IMR-90 (cell line): ENCODE data around the gene RGP1. TPM values are rescaled to one million over a fixed set of nuclear protein-coding genes. Genes with fewer than 3 reads are reported as not detected.
A peak's percentile ranks its signal among the peaks of the same experiment; 100 is the strongest.

Experiments used
- ATAC-seq: fragments of 200-7000 bp; cut with Tn5 transposase; 2 replicates; pipeline ENCODE4 v1.9.1; 2020; ENCODE audit warnings: low read depth, mild to moderate bottlenecking, moderate library complexity
- BruUV-seq: library from RNA; stranded (reverse); fragments of 400-500 nt; replicated peaks from 2 replicates; lab custom pipeline; 2021; lab: Mats Ljungman, UMichigan
- CTCF ChIA-PET: fragments of 300-600 bp; formaldehyde crosslinking; extraction: SDS; loops from one replicate; lab custom pipeline; 2021; ENCODE audit warnings: antibody characterized with exemption; lab: Yijun Ruan, JAX
- POLR2A ChIA-PET: fragments of 300-600 bp; sonication (Branson Sonifier 250); formaldehyde crosslinking; loops from one replicate; lab custom pipeline; 2022; ENCODE audit warnings: antibody characterized with exemption; ENCODE audit not compliant: unreplicated experiment; lab: Charles Lee
- DNase-seq: peaks from one replicate; pipeline ENCODE4 v3.0.0; 2013
- H2AFZ ChIP-seq: replicated peaks from 2 replicates; pipeline ENCODE3; 2013; ENCODE audit warnings: low read length, mild to moderate bottlenecking; ENCODE audit not compliant: poor library complexity
- H2AK5ac ChIP-seq: 2 replicates; pipeline ENCODE4 v1.6.1; 2013; ENCODE audit warnings: low read depth, low read length, inconsistent platforms
- H2AK9ac ChIP-seq: replicated peaks from 2 replicates; pipeline ENCODE3; 2013; ENCODE audit warnings: mild to moderate bottlenecking, low read depth, low read length, moderate library complexity; ENCODE audit not compliant: poor library complexity
- H2BK120ac ChIP-seq: 2 replicates; pipeline ENCODE4 v1.6.1; 2013; ENCODE audit warnings: low read depth, low read length, inconsistent platforms
- H2BK15ac ChIP-seq: 3 replicates; pipeline ENCODE4 v1.6.1; 2013; ENCODE audit warnings: low read depth, low read length, inconsistent platforms
- H2BK20ac ChIP-seq: 2 replicates; pipeline ENCODE4 v1.6.1; 2013; ENCODE audit warnings: low read depth, mild to moderate bottlenecking, inconsistent platforms, low read length, moderate library complexity
- H2BK5ac ChIP-seq: 2 replicates; pipeline ENCODE4 v1.6.1; 2013; ENCODE audit warnings: mild to moderate bottlenecking, low read depth, low read length, inconsistent platforms; ENCODE audit not compliant: poor library complexity, severe bottlenecking
- H3K14ac ChIP-seq: replicated peaks from 2 replicates; pipeline ENCODE4 v1.6.1; 2013; ENCODE audit warnings: low read depth, low read length, inconsistent platforms
- H3K18ac ChIP-seq: 2 replicates; pipeline ENCODE4 v1.6.1; 2013; ENCODE audit warnings: low read depth, low read length, control low read depth
- H3K23ac ChIP-seq: 2 replicates; pipeline ENCODE4 v1.6.1; 2013; ENCODE audit warnings: low read depth, low read length, inconsistent platforms
- H3K27ac ChIP-seq: 2 replicates; pipeline ENCODE4 v1.5.1; 2013; ENCODE audit warnings: mild to moderate bottlenecking, control low read depth, low read length; ENCODE audit not compliant: insufficient read depth
- H3K27me3 ChIP-seq: 2 replicates; pipeline ENCODE4 v1.6.1; 2013; ENCODE audit warnings: low read length; ENCODE audit not compliant: control insufficient read depth, insufficient read depth
- H3K36me3 ChIP-seq: 2 replicates; pipeline ENCODE4 v1.6.1; 2013; ENCODE audit warnings: low read length, mixed read lengths; ENCODE audit not compliant: control insufficient read depth, insufficient read depth
- H3K4ac ChIP-seq: 2 replicates; pipeline ENCODE4 v1.6.1; 2013; ENCODE audit warnings: low read depth, low read length, inconsistent platforms
- H3K4me1 ChIP-seq: 2 replicates; pipeline ENCODE4 v1.6.1; 2013; ENCODE audit warnings: low read length, mixed read lengths; ENCODE audit not compliant: control insufficient read depth, insufficient read depth
- H3K4me2 ChIP-seq: 2 replicates; pipeline ENCODE4 v1.6.1; 2013; ENCODE audit warnings: low read depth, mild to moderate bottlenecking, control low read depth, low read length, moderate library complexity
- H3K4me3 ChIP-seq: 2 replicates; pipeline ENCODE4 v1.5.1; 2013; ENCODE audit warnings: low read depth, mild to moderate bottlenecking, control low read depth, low read length, moderate library complexity; ENCODE audit not compliant: insufficient read depth
- H3K56ac ChIP-seq: 2 replicates; pipeline ENCODE4 v1.6.1; 2013; ENCODE audit warnings: low read length, inconsistent platforms; ENCODE audit not compliant: insufficient read depth; ENCODE audit errors: extremely low read depth
- H3K79me1 ChIP-seq, 2 experiments: 2 replicates each; pipeline ENCODE4 v1.6.1; 2013; ENCODE audit warnings: low read length in 2 of 2, inconsistent platforms in 1 of 2, low read depth in 1 of 2
- H3K9ac ChIP-seq: 2 replicates; pipeline ENCODE4 v1.6.1; 2013; ENCODE audit warnings: low read depth, low read length, control low read depth
- H3K9me1 ChIP-seq: 2 replicates; pipeline ENCODE4 v1.6.1; 2013; ENCODE audit warnings: low read length, inconsistent platforms; ENCODE audit not compliant: insufficient read depth
- H3K9me3 ChIP-seq: 2 replicates; pipeline ENCODE4 v1.6.1; 2013; ENCODE audit warnings: low read length; ENCODE audit not compliant: control insufficient read depth, insufficient read depth
- H4K20me1 ChIP-seq: 2 replicates; pipeline ENCODE4 v1.6.1; 2013; ENCODE audit warnings: low read length, inconsistent platforms; ENCODE audit not compliant: insufficient read depth
- H4K5ac ChIP-seq: 2 replicates; pipeline ENCODE4 v1.6.1; 2013; ENCODE audit warnings: mild to moderate bottlenecking, low read depth, low read length, control low read depth
- H4K8ac ChIP-seq, 2 experiments: 2 replicates each; pipeline ENCODE4 v1.6.1; 2013; ENCODE audit warnings: low read depth in 2 of 2, low read length in 2 of 2, control low read depth in 1 of 2, inconsistent platforms in 1 of 2
- H4K91ac ChIP-seq: 2 replicates; pipeline ENCODE4 v1.6.1; 2013; ENCODE audit warnings: low read depth, low read length, inconsistent platforms; ENCODE audit not compliant: insufficient read depth
- BHLHE40 ChIP-seq: fragments of 150-350 bp; IDR thresholded peaks from 2 replicates; pipeline ENCODE4 v1.6.1; 2016; ENCODE audit warnings: mild to moderate bottlenecking, low read depth, low read length
- CEBPB ChIP-seq: IDR thresholded peaks from 2 replicates; pipeline ENCODE4 v1.6.1; 2012; ENCODE audit warnings: low read depth, low read length, improper control_type of control experiment
- CHD1 ChIP-seq: IDR thresholded peaks from 2 replicates; pipeline ENCODE4 v1.6.1; 2012; ENCODE audit warnings: low read depth, low read length, improper control_type of control experiment
- CTCF ChIP-seq: conservative IDR thresholded peaks from 2 replicates; pipeline ENCODE4 v1.5.1; 2012; ENCODE audit warnings: mild to moderate bottlenecking, low read depth, low read length, improper control_type of control experiment
- ELK1 ChIP-seq: fragments of 150-350 bp; IDR thresholded peaks from 2 replicates; pipeline ENCODE4 v1.6.1; 2016; ENCODE audit warnings: low read depth, mild to moderate bottlenecking, low read length, moderate library complexity, borderline replicate concordance
- FOS ChIP-seq: fragments of 150-350 bp; IDR thresholded peaks from 2 replicates; pipeline ENCODE4 v1.6.1; 2016; ENCODE audit warnings: low read depth, low read length
- MAFK ChIP-seq: IDR thresholded peaks from 2 replicates; pipeline ENCODE4 v1.6.1; 2012; ENCODE audit warnings: low read depth, low read length, improper control_type of control experiment
- MAZ ChIP-seq: IDR thresholded peaks from 2 replicates; pipeline ENCODE4 v1.6.1; 2012; ENCODE audit warnings: low read depth, mild to moderate bottlenecking, low read length, improper control_type of control experiment, moderate library complexity, borderline replicate concordance
- MXI1 ChIP-seq: IDR thresholded peaks from 2 replicates; pipeline ENCODE4 v1.6.1; 2012; ENCODE audit warnings: low read depth, mild to moderate bottlenecking, low read length, moderate library complexity, borderline replicate concordance
- POLR2A ChIP-seq: IDR thresholded peaks from 2 replicates; pipeline ENCODE4 v1.6.1; 2012; ENCODE audit warnings: mild to moderate bottlenecking, low read depth, low read length
- RAD21 ChIP-seq: IDR thresholded peaks from 2 replicates; pipeline ENCODE4 v1.6.1; 2012; ENCODE audit warnings: low read length, improper control_type of control experiment
- RCOR1 ChIP-seq: IDR thresholded peaks from 2 replicates; pipeline ENCODE4 v1.6.1; 2012; ENCODE audit warnings: mild to moderate bottlenecking, low read length, improper control_type of control experiment; ENCODE audit not compliant: insufficient replicate concordance
- RFX5 ChIP-seq: IDR thresholded peaks from 2 replicates; pipeline ENCODE4 v1.8.0; 2012; ENCODE audit warnings: low read depth, mild to moderate bottlenecking, low read length, moderate library complexity
- SMC3 ChIP-seq: fragments of 150-350 bp; IDR thresholded peaks from 2 replicates; pipeline ENCODE4 v1.6.1; 2016; ENCODE audit warnings: low read depth, mild to moderate bottlenecking, antibody characterized with exemption, low read length, moderate library complexity
- USF2 ChIP-seq: fragments of 150-350 bp; IDR thresholded peaks from 2 replicates; pipeline ENCODE4 v1.6.1; 2017; ENCODE audit warnings: mild to moderate bottlenecking, antibody characterized with exemption, low read length, low read depth
- WGBS, 2 experiments: methylation state at CpG; one replicate each; pipeline versions ENCODE4 v1.1.5 to v1.1.7; 2013; ENCODE audit warnings: missing lambda C conversion rate in 2 of 2; ENCODE audit not compliant: insufficient read length in 1 of 2; ENCODE audit errors: extremely low coverage in 2 of 2; 5-methylcytosine and 5-hydroxymethylcytosine counted together
- dilution Hi-C: fragments of 300-500 bp; cut with HindIII; formaldehyde crosslinking; loops from one replicate; pipeline ENCODE4 v1.14.3; 2018; ENCODE audit warnings: low sequenced_read_pairs; ENCODE audit not compliant: unreplicated experiment
- in situ Hi-C: fragments of 300-500 bp; cut with MboI; formaldehyde crosslinking; loops from 3 replicates; pipeline ENCODE4 v1.14.3; 2019; ENCODE audit warnings: low sequenced_read_pairs, inconsistent platforms, mixed read lengths
- intact Hi-C: fragments of 100-400 bp; cut with micrococcal nuclease; formaldehyde crosslinking; loops from 2 replicates; pipeline ENCODE4 v1.10.0; 2022
- polyA plus RNA-seq, 3 experiments: library from polyadenylated mRNA; depleted of rRNA; stranded (reverse); fragments of >200 nt; gene quantifications; 2 replicates each; pipeline ENCODE4 v1.2.3, GENCODE V29; 2012; ENCODE audit warnings: low replicate concordance in 1 of 3
- total RNA-seq: library from RNA; depleted of rRNA; stranded (reverse); fragments of >200 nt; gene quantifications from 2 replicates; pipeline ENCODE4 v1.2.3, GENCODE V29; 2012

Gene RGP1
- total and polyA plus RNA-seq, 2 of the 4 experiments (the other 2 are of a cell fraction) = 10.2 to 14.3 TPM

GRCh38 chr9:35714579-35715252 is 34.4 kb upstream of the RGP1 start:
- Histone ChIP-seq H4K5ac (no peak overlapping the region), H2BK5ac (no peak overlapping the region), H3K27me3 (no peaks in the 10 kb centered on the region), H4K20me1 (peaks cover 41% of the 10 kb centered on the region), H3K56ac (no peak overlapping the region), H3K4me2 (no peak overlapping the region), H4K8ac (no peak overlapping the region), H2BK15ac (no peak overlapping the region), H2AK9ac (no peak overlapping the region), H3K4ac (no peak overlapping the region), H4K91ac (no peak overlapping the region), H2AFZ (no peak overlapping the region), H2BK20ac (no peak overlapping the region), H3K9me3 (no peaks in the 10 kb centered on the region), H2AK5ac (no peak overlapping the region), H3K18ac (no peak overlapping the region), H3K36me3 (peaks cover 88% of the 10 kb centered on the region), H3K9ac (no peak overlapping the region), H2BK120ac (no peak overlapping the region), H3K27ac (no peak overlapping the region), H3K4me3 (no peak overlapping the region), H3K79me1 (peaks cover 34 to 76% of the 10 kb centered on the region in 2 experiments), H3K14ac (no peak overlapping the region), H3K9me1 (no peaks in the 10 kb centered on the region; the same call in 1 of the 2 replicates), H3K4me1 (no peaks in the 10 kb centered on the region), H3K23ac (no peak overlapping the region)
- in situ Hi-C loops = no loop called here
- intact Hi-C loops = no loop called here
- no peak for DNase-seq
- WGBS, 2 experiments = 100% methylated on average over 2 of the region's 13 CpGs; no CpG with 5 or more reads in 1 of the 2 experiments
- ATAC-seq = no peak
- dilution Hi-C loops = no loop called here
- CTCF ChIA-PET = interaction anchor here (0.7 kb wide), 1 partner anchor 49 kb away, joined by 3 read pairs; no protein-coding TSS in a partner anchor
- BruUV-seq = TSS peak; percentile 16
- POLR2A ChIA-PET = interaction anchor here (1.0 kb wide), 1 partner anchor 24 kb away, joined by 4 read pairs; no protein-coding TSS in a partner anchor
- TF ChIP-seq MXI1 (no peak), CEBPB (no peak), USF2 (no peak), SMC3 (no peak), MAZ (no peak), CTCF (no peak), RFX5 (no peak), POLR2A (no peak), MAFK (no peak), FOS (no peak), ELK1 (no peak), RAD21 (no peak), CHD1 (no peak), BHLHE40 (no peak), RCOR1 (no peak)
